WTC11 (cell line): Measurements from ENCODE around the gene AHNAK2. TPM values are rescaled to one million over a fixed set of nuclear protein-coding genes. Genes with fewer than 3 reads are reported as not detected.

ENCODE experiments used
- ATAC-seq: fragments of 200-7000 bp; cut with Tn5 transposase; 2 replicates; pipeline ENCODE4 v1.10.0; 2021; ENCODE audit warnings: mild to moderate bottlenecking, moderate library complexity
- CTCF ChIA-PET: fragments of 300-600 bp; sonication (Branson Sonifier 250); formaldehyde crosslinking; loops from one replicate; lab custom pipeline; 2021; ENCODE audit warnings: antibody characterized with exemption; lab: Charles Lee
- POLR2A ChIA-PET: fragments of 350-600 bp; sonication (Branson Sonifier 250); formaldehyde crosslinking; loops from one replicate; lab custom pipeline; 2021; ENCODE audit warnings: antibody characterized with exemption; lab: Charles Lee
- DNase-seq: peaks from one replicate; pipeline ENCODE4 v3.0.0; 2021; ENCODE audit warnings: low spot score
- H3K27ac Mint-ChIP-seq: 2 replicates; pipeline ENCODE4 v1.8.0; 2021; ENCODE audit warnings: mixed read lengths
- H3K27me3 Mint-ChIP-seq: 2 replicates; pipeline ENCODE4 v1.8.0; 2021; ENCODE audit warnings: low read depth, mild to moderate bottlenecking, moderate library complexity, mixed read lengths
- H3K36me3 Mint-ChIP-seq: 2 replicates; pipeline ENCODE4 v1.8.0; 2021; ENCODE audit warnings: mixed read lengths
- H3K4me1 Mint-ChIP-seq: 2 replicates; pipeline ENCODE4 v1.8.0; 2022; ENCODE audit warnings: mixed read lengths
- H3K4me3 Mint-ChIP-seq: 2 replicates; pipeline ENCODE4 v1.8.0; 2021; ENCODE audit warnings: mild to moderate bottlenecking, moderate library complexity, mixed read lengths
- H3K9me3 Mint-ChIP-seq: 2 replicates; pipeline ENCODE4 v1.8.0; 2021; ENCODE audit warnings: mixed read lengths
- ATF3 ChIP-seq: sonication (generic); formaldehyde crosslinking; conservative IDR thresholded peaks from 2 replicates; pipeline ENCODE4 v1.8.1; 2022; ENCODE audit warnings: mild to moderate bottlenecking, missing genetic modification reagents
- CDX4 ChIP-seq: fragments of 250-450 bp; sonication (Bioruptor Pico); IDR thresholded peaks from 2 replicates; pipeline ENCODE4 v1.9.0; 2021; ENCODE audit warnings: moderate library complexity, mild to moderate bottlenecking, inconsistent platforms, borderline replicate concordance
- E2F4 ChIP-seq: sonication (generic); formaldehyde crosslinking; IDR thresholded peaks from 2 replicates; pipeline ENCODE4 v1.8.1; 2022; ENCODE audit warnings: low read depth, mild to moderate bottlenecking, moderate library complexity, missing genetic modification reagents, borderline replicate concordance
- ELF4 ChIP-seq: sonication (generic); formaldehyde crosslinking; IDR thresholded peaks from 2 replicates; pipeline ENCODE4 v1.8.1; 2022; ENCODE audit warnings: low read depth, mild to moderate bottlenecking, moderate library complexity, missing genetic modification reagents
- ERG ChIP-seq: fragments of 250-450 bp; sonication (Bioruptor Pico); IDR thresholded peaks from 2 replicates; pipeline ENCODE4 v1.8.0; 2021; ENCODE audit warnings: mild to moderate bottlenecking
- ETV6 ChIP-seq: sonication (generic); formaldehyde crosslinking; IDR thresholded peaks from 2 replicates; pipeline ENCODE4 v1.8.1; 2022; ENCODE audit warnings: mild to moderate bottlenecking, missing genetic modification reagents
- FOXJ3 ChIP-seq: sonication (generic); formaldehyde crosslinking; IDR thresholded peaks from 2 replicates; pipeline ENCODE4 v1.9.0; 2021; ENCODE audit warnings: missing genetic modification reagents, mild to moderate bottlenecking, borderline replicate concordance
- GTF2I ChIP-seq: fragments of 250-450 bp; sonication (Bioruptor Pico); conservative IDR thresholded peaks from 2 replicates; pipeline ENCODE4 v1.4.0; 2021; ENCODE audit warnings: mild to moderate bottlenecking
- NFE2L1 ChIP-seq: sonication (generic); formaldehyde crosslinking; IDR thresholded peaks from 2 replicates; pipeline ENCODE4 v1.8.1; 2023; ENCODE audit warnings: missing genetic modification reagents
- NFYB ChIP-seq: sonication (generic); formaldehyde crosslinking; conservative IDR thresholded peaks from 2 replicates; pipeline ENCODE4 v1.8.0; 2022; ENCODE audit warnings: low read depth, missing genetic modification reagents
- NR3C1 ChIP-seq: sonication (generic); formaldehyde crosslinking; conservative IDR thresholded peaks from 2 replicates; pipeline ENCODE4 v1.8.1; 2023; ENCODE audit warnings: low read depth, mild to moderate bottlenecking, missing genetic modification reagents
- PRDM15 ChIP-seq: sonication (generic); formaldehyde crosslinking; IDR thresholded peaks from 2 replicates; pipeline ENCODE4 v1.8.0; 2022; ENCODE audit warnings: missing genetic modification reagents
- PRRX2 ChIP-seq: fragments of 250-450 bp; sonication (Bioruptor Pico); IDR thresholded peaks from 2 replicates; pipeline ENCODE4 v1.8.0; 2021; ENCODE audit warnings: mild to moderate bottlenecking
- STAT6 ChIP-seq: sonication (generic); formaldehyde crosslinking; conservative IDR thresholded peaks from 2 replicates; pipeline ENCODE4 v1.8.1; 2023; ENCODE audit warnings: mild to moderate bottlenecking, low read depth, missing genetic modification reagents, moderate library complexity
- TEAD1 ChIP-seq: sonication (generic); formaldehyde crosslinking; IDR thresholded peaks from 2 replicates; pipeline ENCODE4 v1.8.0; 2022; ENCODE audit warnings: mild to moderate bottlenecking, missing genetic modification reagents
- ZNF396 ChIP-seq: fragments of 250-450 bp; sonication (Bioruptor Pico); IDR thresholded peaks from 2 replicates; pipeline ENCODE4 v1.8.0; 2021; ENCODE audit warnings: mild to moderate bottlenecking, moderate library complexity, borderline replicate concordance
- ZNF423 ChIP-seq: fragments of 250-450 bp; sonication (Bioruptor Pico); IDR thresholded peaks from 2 replicates; pipeline ENCODE4 v2.1.2; 2022; ENCODE audit warnings: mild to moderate bottlenecking, moderate library complexity
- ZNF532 ChIP-seq: fragments of 250-450 bp; sonication (Bioruptor Pico); IDR thresholded peaks from 2 replicates; pipeline ENCODE4 v1.9.0; 2021; ENCODE audit warnings: mild to moderate bottlenecking, borderline replicate concordance
- ZSCAN18 ChIP-seq: fragments of 250-450 bp; sonication (Bioruptor Pico); IDR thresholded peaks from 2 replicates; pipeline ENCODE4 v2.1.2; 2022; ENCODE audit warnings: mild to moderate bottlenecking, moderate library complexity
- total RNA-seq: library from RNA; stranded (reverse); gene quantifications from 3 replicates; pipeline ENCODE4 v1.2.3, GENCODE V29; 2021

Gene AHNAK2
- total RNA-seq, 1 experiment from 2014 or later: 3.5 TPM

- no peak for TF ChIP-seq ZSCAN18 (CRISPR knock-in tag)
- TF ChIP-seq ELF4 (CRISPR knock-in tag): no peak
- no peak for TF ChIP-seq GTF2I
- TF ChIP-seq E2F4 (CRISPR knock-in tag): no peak
Measured at GRCh38 chr14:104956290-104956890, 21.8 kb downstream of the AHNAK2 start (continued).

- TF ChIP-seq ATF3 (CRISPR knock-in tag): no peak
- no peak for TF ChIP-seq STAT6 (CRISPR knock-in tag)
- TF ChIP-seq FOXJ3 (CRISPR knock-in tag): no peak
- TF ChIP-seq ZNF423 (CRISPR knock-in tag): no peak
- no peak for TF ChIP-seq PRDM15
- no peak for TF ChIP-seq NFYB
- TF ChIP-seq ETV6: no peak
- TF ChIP-seq ZNF396 (CRISPR knock-in tag): no peak
- TF ChIP-seq PRRX2: no peak
- no peak for TF ChIP-seq TEAD1 (CRISPR knock-in tag)
- no peak for TF ChIP-seq ERG
- no peak for TF ChIP-seq NR3C1 (CRISPR knock-in tag)
- no peak for TF ChIP-seq CDX4 (CRISPR knock-in tag)
- TF ChIP-seq ZNF532 (CRISPR knock-in tag): no peak
- no peak for TF ChIP-seq NFE2L1 (CRISPR knock-in tag)
- H3K27me3 Mint-ChIP-seq: peaks cover 5% of the 10 kb centered on the region
- H3K27ac Mint-ChIP-seq: no peak overlapping the region
- no peak overlapping the region for H3K4me3 Mint-ChIP-seq
- H3K4me1 Mint-ChIP-seq: no peaks in the 10 kb centered on the region
- ChIA-PET CTCF (interaction anchor here (0.9 kb wide), 1 partner anchor 20 kb away, joined by 3 read pairs; no protein-coding TSS in a partner anchor), POLR2A (no interaction called here)
- DNase-seq (no peak), ATAC-seq (no peak)
- no peaks in the 10 kb centered on the region for H3K9me3 Mint-ChIP-seq
- no peaks in the 10 kb centered on the region for H3K36me3 Mint-ChIP-seq
Measured at GRCh38 chr14:104955396-104955770, 22.8 kb downstream of the AHNAK2 start.
